Liver (tissue), 9 donors: ENCODE data around the gene DMP1. TPM values are rescaled to one million over a fixed set of nuclear protein-coding genes. Genes with fewer than 3 reads are reported as not detected.
"Not testable (repeated sequence)": the region's sequence is repeated elsewhere in the genome, so short reads cannot be mapped to it uniquely, and the experiment has no call there.

ENCODE experiments used
- DNase-seq: peaks from one replicate; pipeline ENCODE4 v3.0.0-alpha.2; 2017; ENCODE audit warnings: low spot score
- H3K27ac ChIP-seq, 2 donors: one replicate each; pipeline ENCODE4 v1.7.0; 2013; ENCODE audit warnings: inconsistent platforms in 2 of 2, low read length in 2 of 2, control low read depth in 1 of 2, low read depth in 1 of 2, mild to moderate bottlenecking in 1 of 2
- H3K27me3 ChIP-seq, 4 donors: one replicate each; pipeline versions ENCODE4 v1.6.1 to v1.7.0; 2013; ENCODE audit warnings: low read length in 3 of 4, inconsistent platforms in 1 of 4, mild to moderate bottlenecking in 1 of 4, moderate library complexity in 1 of 4; ENCODE audit not compliant: control insufficient read depth in 4 of 4, insufficient read depth in 4 of 4
- H3K36me3 ChIP-seq, 4 donors: one replicate each; pipeline versions ENCODE4 v1.6.1 to v1.7.0; 2013; ENCODE audit warnings: low read length in 3 of 4, mild to moderate bottlenecking in 3 of 4, low read depth in 1 of 4, moderate library complexity in 1 of 4; ENCODE audit not compliant: control insufficient read depth in 4 of 4, insufficient read depth in 3 of 4
- H3K4me1 ChIP-seq, 4 donors: one replicate each; pipeline versions ENCODE4 v1.6.1 to v1.7.0; 2013; ENCODE audit warnings: low read length in 3 of 4, mild to moderate bottlenecking in 3 of 4, moderate library complexity in 1 of 4; ENCODE audit not compliant: control insufficient read depth in 4 of 4, insufficient read depth in 4 of 4
- H3K4me3 ChIP-seq, 3 donors: one replicate each; pipeline versions ENCODE4 v1.6.1 to v1.7.0; 2013; ENCODE audit warnings: low read length in 3 of 3, control low read depth in 1 of 3, low read depth in 1 of 3, mild to moderate bottlenecking in 1 of 3
- H3K9ac ChIP-seq, 2 donors: one replicate each; pipeline ENCODE4 v1.7.0; 2013; ENCODE audit warnings: low read length in 2 of 2, mild to moderate bottlenecking in 2 of 2, moderate library complexity in 2 of 2, control low read depth in 1 of 2, low read depth in 1 of 2
- H3K9me3 ChIP-seq, 4 donors: one replicate each; pipeline versions ENCODE4 v1.6.1 to v1.7.0; 2013; ENCODE audit warnings: low read length in 3 of 4; ENCODE audit not compliant: control insufficient read depth in 4 of 4
- ATF3 ChIP-seq: IDR thresholded peaks from 2 replicates; pipeline ENCODE4 v1.6.1; 2016; ENCODE audit warnings: antibody characterized with exemption
- CTCF ChIP-seq: fragments of 150-350 bp; IDR thresholded peaks from 2 replicates; pipeline ENCODE4 v1.5.1; 2017; ENCODE audit warnings: improper control_type of control experiment, low read depth, low read length; ENCODE audit not compliant: missing input control
- EGR1 ChIP-seq, 2 donors: IDR thresholded peaks; 2 replicates each; pipeline ENCODE4 v1.6.1; 2016 to 2018; ENCODE audit warnings: antibody characterized with exemption in 2 of 2, low read depth in 2 of 2
- FOXA1 ChIP-seq: IDR thresholded peaks from 2 replicates; pipeline ENCODE4 v1.6.1; 2016; ENCODE audit warnings: antibody characterized with exemption
- FOXA2 ChIP-seq: IDR thresholded peaks from 2 replicates; pipeline ENCODE4 v1.6.1; 2016; ENCODE audit warnings: antibody characterized with exemption
- GABPA ChIP-seq, 2 donors: IDR thresholded peaks in 1 of 2; conservative IDR thresholded peaks in 1 of 2; 2 replicates each; pipeline ENCODE4 v1.6.1; 2016; ENCODE audit warnings: antibody characterized with exemption in 2 of 2, mild to moderate bottlenecking in 1 of 2, moderate library complexity in 1 of 2
- HNF4A ChIP-seq, 2 donors: conservative IDR thresholded peaks; 2 replicates each; pipeline ENCODE4 v1.6.1; 2016; ENCODE audit warnings: antibody characterized with exemption in 2 of 2, mild to moderate bottlenecking in 2 of 2
- HNF4G ChIP-seq: IDR thresholded peaks from 2 replicates; pipeline ENCODE4 v1.6.1; 2016; ENCODE audit warnings: antibody characterized with exemption
- JUND ChIP-seq, 2 donors: IDR thresholded peaks; 2 replicates each; pipeline ENCODE4 v1.6.1; 2016; ENCODE audit warnings: antibody characterized with exemption in 2 of 2
- MAX ChIP-seq: IDR thresholded peaks from 2 replicates; pipeline ENCODE4 v1.6.1; 2016; ENCODE audit warnings: antibody characterized with exemption
- NR2F2 ChIP-seq: IDR thresholded peaks from 2 replicates; pipeline ENCODE4 v1.6.1; 2016; ENCODE audit warnings: antibody characterized with exemption
- REST ChIP-seq: IDR thresholded peaks from 2 replicates; pipeline ENCODE4 v1.6.1; 2016; ENCODE audit warnings: antibody characterized with exemption, mild to moderate bottlenecking
- RXRA ChIP-seq, 2 donors: IDR thresholded peaks; 2 replicates each; pipeline ENCODE4 v1.6.1; 2017 to 2018; ENCODE audit warnings: antibody characterized with exemption in 2 of 2, mild to moderate bottlenecking in 1 of 2
- SP1 ChIP-seq: IDR thresholded peaks from 2 replicates; pipeline ENCODE4 v1.6.1; 2018; ENCODE audit warnings: antibody characterized with exemption, mild to moderate bottlenecking
- TAF1 ChIP-seq: conservative IDR thresholded peaks from 2 replicates; pipeline ENCODE4 v1.6.1; 2016; ENCODE audit warnings: antibody characterized with exemption, mild to moderate bottlenecking
- YY1 ChIP-seq: IDR thresholded peaks from 2 replicates; pipeline ENCODE4 v1.6.1; 2016; ENCODE audit warnings: antibody characterized with exemption, mild to moderate bottlenecking
- ZBTB33 ChIP-seq: IDR thresholded peaks from 2 replicates; pipeline ENCODE4 v1.6.1; 2016; ENCODE audit warnings: antibody characterized with exemption
- WGBS: extraction: QIAGEN DNeasy Blood & Tissue Kit; methylation state at CpG from one replicate; pipeline ENCODE4 v1.1.7; 2013; 5-methylcytosine and 5-hydroxymethylcytosine counted together
- polyA plus RNA-seq, 2 donors: library from polyadenylated mRNA; stranded (reverse) in 1 of 2; unstranded in 1 of 2; fragments of 200-250 nt in 1 of 2; fragments of >200 nt in 1 of 2; fragmentation: Nextera tagmentation in 1 of 2; extraction: Ambion mirVana in 1 of 2; gene quantifications; one replicate each; pipeline versions ENCODE4 v1.2.1 to v1.2.3, GENCODE V29; 2013 to 2015
- total RNA-seq, 2 donors: library from RNA; depleted of rRNA; stranded (reverse); fragments of >200 nt; gene quantifications; one replicate each; pipeline ENCODE4 v1.2.3, GENCODE V29; 2014
- donor health status: healthy.
- donor health status: healthy.
- donor health status: healthy.
- donor health status: healthy.
- donor health status: healthy.

The DMP1 gene
- total and polyA plus RNA-seq, 4 donors: not detected

- TF ChIP-seq CTCF: no peak
- TF ChIP-seq HNF4A (conservative IDR thresholded peaks at IDR 0.05): no peak
- no peak for TF ChIP-seq RXRA (IDR thresholded peaks at IDR 0.05)
- TF ChIP-seq FOXA2: no peak
- TF ChIP-seq GABPA (IDR thresholded peaks at IDR 0.05 in 1 of 2, conservative IDR thresholded peaks at IDR 0.05 in 1 of 2): no peak
- TF ChIP-seq SP1: no peak
- TF ChIP-seq NR2F2: no peak
These were observed 38.2 kb downstream of the DMP1 start (continued) for GRCh38 chr4:87688316-87688715.

- not testable (repeated sequence) for H3K4me3 ChIP-seq, H3K36me3 ChIP-seq, H3K27me3 ChIP-seq, H3K9me3 ChIP-seq, H3K27ac ChIP-seq, H3K4me1 ChIP-seq, DNase-seq, H3K9ac ChIP-seq
- WGBS: 86% methylated on average over 1 of the region's 1 CpG
These were observed 40.9 kb downstream of the DMP1 start for GRCh38 chr4:87690947-87691346.

- not testable (repeated sequence) for H3K36me3 ChIP-seq, H3K4me1 ChIP-seq, DNase-seq, H3K9me3 ChIP-seq, H3K4me3 ChIP-seq, H3K27me3 ChIP-seq, H3K9ac ChIP-seq, H3K27ac ChIP-seq
- WGBS: 40% methylated on average over 1 of the region's 1 CpG
These were observed 42.0 kb downstream of the DMP1 start for GRCh38 chr4:87692060-87692459.

GRCh38 chr4:87697272-87697671 lies 47.2 kb downstream of the DMP1 start:
- 80% methylated on average over 5 of the region's 5 CpGs for WGBS
- H3K27ac ChIP-seq: no peak overlapping the region
- H3K27me3 ChIP-seq: no peaks in the 10 kb centered on the region
- no peak overlapping the region for H3K4me3 ChIP-seq
- H3K4me1 ChIP-seq: no peaks in the 10 kb centered on the region
- no peaks in the 10 kb centered on the region for H3K36me3 ChIP-seq
- DNase-seq: no peak
- H3K9ac ChIP-seq: no peak overlapping the region
- H3K9me3 ChIP-seq: peaks cover 0 to 8% (median 3%) of the 10 kb centered on the region in 4 donors
- no peak for TF ChIP-seq CTCF
- no peak for TF ChIP-seq EGR1 (IDR thresholded peaks at IDR 0.05; ENCODE audit: low read depth in 2 of 2)
- TF ChIP-seq JUND (IDR thresholded peaks at IDR 0.05): no peak
- no peak for TF ChIP-seq NR2F2
- no peak for TF ChIP-seq SP1
- TF ChIP-seq GABPA (IDR thresholded peaks at IDR 0.05 in 1 of 2, conservative IDR thresholded peaks at IDR 0.05 in 1 of 2): no peak
- TF ChIP-seq TAF1: no peak
- TF ChIP-seq HNF4G: no peak
- TF ChIP-seq REST: no peak
- TF ChIP-seq FOXA2: no peak
- no peak for TF ChIP-seq ATF3
- TF ChIP-seq FOXA1: no peak
- TF ChIP-seq RXRA (IDR thresholded peaks at IDR 0.05): no peak
- no peak for TF ChIP-seq ZBTB33
- TF ChIP-seq HNF4A (conservative IDR thresholded peaks at IDR 0.05): no peak
- TF ChIP-seq YY1: no peak
- TF ChIP-seq MAX: no peak
